PC-9 (cell line): Measurements from ENCODE around the gene LDLRAD3. TPM values are rescaled to one million over a fixed set of nuclear protein-coding genes. Genes with fewer than 3 reads are reported as not detected.

Experiments
- BruUV-seq: library from RNA; stranded (reverse); fragments of 400-500 nt; replicated peaks from 2 replicates; lab custom pipeline; 2021; lab: Mats Ljungman, UMichigan
- CTCF ChIA-PET: fragments of 300-600 bp; sonication (Branson Sonifier 250); formaldehyde crosslinking; loops from one replicate; lab custom pipeline; 2022; ENCODE audit warnings: antibody characterized with exemption; lab: Charles Lee
- POLR2A ChIA-PET: fragments of 300-600 bp; sonication (Branson Sonifier 250); formaldehyde crosslinking; loops from one replicate; lab custom pipeline; 2022; ENCODE audit warnings: antibody characterized with exemption; ENCODE audit not compliant: unreplicated experiment; lab: Charles Lee
- DNase-seq, 2 experiments: peaks; one replicate each; pipeline versions ENCODE4 v3.0.0 to v3.0.0-alpha.2; 2015 to 2022; ENCODE audit warnings: mixed read lengths in 1 of 2
- H2AFZ ChIP-seq: fragments of 200-600 bp; sonication (generic); 2 replicates; pipeline ENCODE4 v1.8.1; 2017; ENCODE audit warnings: antibody characterized with exemption
- H3F3A ChIP-seq: fragments of 200-600 bp; sonication (generic); 2 replicates; pipeline ENCODE4 v1.8.1; 2017; ENCODE audit warnings: antibody characterized with exemption, mild to moderate bottlenecking, low read depth; ENCODE audit not compliant: insufficient read depth
- H3K27ac ChIP-seq: fragments of 200-600 bp; sonication (generic); 2 replicates; pipeline ENCODE4 v1.6.1; 2016; ENCODE audit warnings: mixed run types
- H3K27me3 ChIP-seq: fragments of 200-600 bp; sonication (generic); 2 replicates; pipeline ENCODE4 v1.6.1; 2016; ENCODE audit warnings: low read depth, mixed run types; ENCODE audit not compliant: insufficient read depth
- H3K36me3 ChIP-seq: fragments of 200-600 bp; sonication (generic); 2 replicates; pipeline ENCODE4 v1.6.1; 2016; ENCODE audit warnings: low read depth, mixed run types
- H3K4me1 ChIP-seq: fragments of 200-600 bp; sonication (generic); replicated peaks from 2 replicates; pipeline ENCODE4 v1.6.1; 2016; ENCODE audit warnings: mixed run types; ENCODE audit not compliant: insufficient read depth
- H3K4me2 ChIP-seq: fragments of 200-600 bp; sonication (generic); 2 replicates; pipeline ENCODE4 v1.6.1; 2017; ENCODE audit warnings: mixed run types
- H3K4me3 ChIP-seq: fragments of 200-600 bp; sonication (generic); 2 replicates; pipeline ENCODE4 v1.6.1; 2016; ENCODE audit warnings: mixed run types
- H3K79me2 ChIP-seq: fragments of 200-600 bp; sonication (generic); 2 replicates; pipeline ENCODE4 v1.6.1; 2017; ENCODE audit warnings: low read depth, mixed run types
- H3K9me2 ChIP-seq: fragments of 200-600 bp; sonication (generic); 2 replicates; pipeline ENCODE4 v1.8.1; 2017; ENCODE audit warnings: mild to moderate bottlenecking; ENCODE audit not compliant: insufficient read depth
- H3K9me3 ChIP-seq: fragments of 200-600 bp; sonication (generic); 2 replicates; pipeline ENCODE4 v1.8.1; 2016; ENCODE audit warnings: low read depth; ENCODE audit not compliant: insufficient read depth
- H4K20me1 ChIP-seq: fragments of 200-600 bp; sonication (generic); 2 replicates; pipeline ENCODE4 v1.8.1; 2017; ENCODE audit not compliant: insufficient read depth
- EZH2 ChIP-seq: fragments of 200-600 bp; sonication (generic); IDR thresholded peaks from 2 replicates; pipeline ENCODE4 v1.8.0; 2017; ENCODE audit warnings: antibody characterized with exemption, low read depth
- intact Hi-C: fragments of 100-400 bp; cut with micrococcal nuclease; formaldehyde crosslinking; loops from one replicate; pipeline ENCODE4 v1.10.0; 2022; ENCODE audit not compliant: unreplicated experiment
- total RNA-seq: library from RNA; stranded (reverse); gene quantifications from 2 replicates; pipeline ENCODE4 v1.2.3, GENCODE V29; 2021
- TF ChIP-seq, protein P1 (sequence below): fragments of 200-600 bp; sonication (generic); conservative IDR thresholded peaks from 2 replicates; pipeline ENCODE4 v1.6.1; 2017; ENCODE audit warnings: mixed run types, antibody characterized with exemption, mild to moderate bottlenecking, moderate library complexity

The LDLRAD3 gene
- total RNA-seq, 1 experiment from 2014 or later = 15.9 TPM

DNA sequence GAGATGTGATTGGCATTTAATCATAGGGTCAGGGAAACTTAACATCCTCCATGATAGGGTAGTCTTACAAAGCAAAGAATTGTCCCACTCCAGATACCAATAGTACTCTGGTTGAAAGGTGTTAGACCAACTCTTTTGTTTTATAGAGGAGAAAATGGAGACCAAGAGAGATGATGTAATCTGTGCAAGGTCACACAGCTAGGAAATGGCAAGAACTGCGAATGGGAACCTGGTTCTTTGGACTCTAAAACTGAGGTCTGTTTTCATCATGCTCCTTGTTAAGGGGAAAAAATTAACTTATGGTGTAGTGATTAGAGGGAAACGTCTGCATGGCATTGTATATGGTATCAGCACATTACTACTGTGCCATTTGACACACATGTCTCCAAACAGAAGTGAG, 174.2 kb downstream of the LDLRAD3 start:
- no peak overlapping the region for H3K4me2 ChIP-seq
- H3K36me3 ChIP-seq = peaks cover 3% of the 10 kb centered on the region; the same call in 1 of the 2 replicates
- H4K20me1 ChIP-seq = no peaks in the 10 kb centered on the region
- no peaks in the 10 kb centered on the region for H3K4me1 ChIP-seq
- POLR2A ChIA-PET = no interaction called here
- H3F3A ChIP-seq = no peaks in the 10 kb centered on the region
- intact Hi-C loops = no loop called here
- no TSS peak for BruUV-seq
- TF ChIP-seq EZH2 = no peak
- TF ChIP-seq, protein P1, sequence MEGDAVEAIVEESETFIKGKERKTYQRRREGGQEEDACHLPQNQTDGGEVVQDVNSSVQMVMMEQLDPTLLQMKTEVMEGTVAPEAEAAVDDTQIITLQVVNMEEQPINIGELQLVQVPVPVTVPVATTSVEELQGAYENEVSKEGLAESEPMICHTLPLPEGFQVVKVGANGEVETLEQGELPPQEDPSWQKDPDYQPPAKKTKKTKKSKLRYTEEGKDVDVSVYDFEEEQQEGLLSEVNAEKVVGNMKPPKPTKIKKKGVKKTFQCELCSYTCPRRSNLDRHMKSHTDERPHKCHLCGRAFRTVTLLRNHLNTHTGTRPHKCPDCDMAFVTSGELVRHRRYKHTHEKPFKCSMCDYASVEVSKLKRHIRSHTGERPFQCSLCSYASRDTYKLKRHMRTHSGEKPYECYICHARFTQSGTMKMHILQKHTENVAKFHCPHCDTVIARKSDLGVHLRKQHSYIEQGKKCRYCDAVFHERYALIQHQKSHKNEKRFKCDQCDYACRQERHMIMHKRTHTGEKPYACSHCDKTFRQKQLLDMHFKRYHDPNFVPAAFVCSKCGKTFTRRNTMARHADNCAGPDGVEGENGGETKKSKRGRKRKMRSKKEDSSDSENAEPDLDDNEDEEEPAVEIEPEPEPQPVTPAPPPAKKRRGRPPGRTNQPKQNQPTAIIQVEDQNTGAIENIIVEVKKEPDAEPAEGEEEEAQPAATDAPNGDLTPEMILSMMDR = no peak
- H3K27me3 ChIP-seq = no peaks in the 10 kb centered on the region
- no peaks in the 10 kb centered on the region for H3K79me2 ChIP-seq
- CTCF ChIA-PET = no interaction called here
- no peak overlapping the region for H3K4me3 ChIP-seq
- no peak overlapping the region for H2AFZ ChIP-seq
- H3K27ac ChIP-seq = no peak overlapping the region
- H3K9me3 ChIP-seq = peaks cover 8% of the 10 kb centered on the region; the same call in 1 of the 2 replicates
- DNase-seq = no peak
- H3K9me2 ChIP-seq = no peaks in the 10 kb centered on the region

DNA sequence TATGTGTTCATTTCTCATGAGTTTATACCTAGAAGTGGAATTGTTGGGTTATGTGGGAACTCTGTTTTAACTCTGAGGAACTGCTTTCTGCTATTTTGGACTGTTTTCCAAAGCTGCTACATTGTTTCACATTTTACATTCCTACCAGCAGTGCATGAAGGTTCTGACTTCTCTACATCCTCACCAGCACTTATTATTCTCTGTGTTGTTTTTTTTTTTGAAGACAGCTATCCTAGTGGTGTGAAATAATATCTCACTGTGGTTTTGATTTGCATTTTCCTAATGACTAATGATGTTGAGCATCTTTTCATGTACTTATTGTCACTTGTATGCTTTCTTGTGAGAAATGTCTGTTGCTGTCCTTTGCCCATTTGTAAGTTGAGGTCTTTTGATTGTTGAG, 175.4 kb downstream of the LDLRAD3 start:
- DNase-seq = no peak
- Histone ChIP-seq H3K9me3 (no peaks in the 10 kb centered on the region), H3K36me3 (no peaks in the 10 kb centered on the region), H2AFZ (no peak overlapping the region), H4K20me1 (no peaks in the 10 kb centered on the region), H3K9me2 (no peaks in the 10 kb centered on the region), H3K4me3 (no peak overlapping the region), H3K27me3 (no peaks in the 10 kb centered on the region), H3K79me2 (no peaks in the 10 kb centered on the region), H3F3A (no peaks in the 10 kb centered on the region), H3K4me1 (no peaks in the 10 kb centered on the region), H3K4me2 (no peak overlapping the region), H3K27ac (no peak overlapping the region)
- intact Hi-C loops = no loop called here
- ChIA-PET POLR2A (no interaction called here), CTCF (interaction anchor here (0.6 kb wide), 1 partner anchor 77 kb away, joined by 3 read pairs; no protein-coding TSS in a partner anchor)
- BruUV-seq = no TSS peak
- TF ChIP-seq, protein P1 = no peak
- no peak for TF ChIP-seq EZH2

DNA sequence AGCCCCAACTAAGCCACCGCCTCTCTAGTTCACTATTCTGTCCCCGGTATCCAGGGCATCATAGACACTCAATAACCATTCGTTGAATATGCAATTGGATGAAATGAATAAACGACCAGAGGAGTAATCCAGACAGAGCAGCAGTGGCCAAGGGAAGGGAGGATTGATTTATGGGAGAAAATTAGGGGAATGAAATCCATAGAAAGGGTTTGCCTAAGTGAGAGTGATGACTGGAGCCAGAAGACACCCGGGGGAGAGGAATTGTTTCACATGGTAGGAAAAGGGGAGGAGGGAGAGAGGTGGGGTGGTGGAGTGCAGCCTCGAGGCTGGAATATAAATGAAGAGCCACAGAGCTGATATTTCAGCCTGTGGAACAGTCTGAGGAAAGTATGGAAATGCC, 177.2 kb downstream of the LDLRAD3 start:
- no peaks in the 10 kb centered on the region for H3K27me3 ChIP-seq
- TF ChIP-seq, protein P1 = no peak
- no peak for TF ChIP-seq EZH2
- POLR2A ChIA-PET = no interaction called here
- no peaks in the 10 kb centered on the region for H3K36me3 ChIP-seq
- no peak for DNase-seq
- H3K79me2 ChIP-seq = no peaks in the 10 kb centered on the region
- H3K4me2 ChIP-seq = no peak overlapping the region
- H4K20me1 ChIP-seq = no peaks in the 10 kb centered on the region
- no peak overlapping the region for H2AFZ ChIP-seq
- CTCF ChIA-PET = no interaction called here
- intact Hi-C loops = no loop called here
- H3K4me1 ChIP-seq = no peaks in the 10 kb centered on the region
- no peaks in the 10 kb centered on the region for H3K9me2 ChIP-seq
- H3K9me3 ChIP-seq = no peaks in the 10 kb centered on the region
- no TSS peak for BruUV-seq
- H3F3A ChIP-seq = no peaks in the 10 kb centered on the region
- H3K27ac ChIP-seq = no peak overlapping the region
- no peak overlapping the region for H3K4me3 ChIP-seq
